Spleen (tissue), 11 donors: Measurements from ENCODE around the gene N4BP3. TPM values are rescaled to one million over a fixed set of nuclear protein-coding genes. Genes with fewer than 3 reads are reported as not detected.
"Not testable (repeated sequence)": the region's sequence is repeated elsewhere in the genome, so short reads cannot be mapped to it uniquely, and the experiment has no call there.

Source experiments
- DNase-seq: peaks from one replicate; pipeline ENCODE4 v3.0.0-alpha.2; 2020
- H3K27ac ChIP-seq, 8 donors: fragments of 200-600 bp; sonication (generic) in 7 of 8; 1 replicate in 4 of 8; 2 replicates in 4 of 8; pipeline versions ENCODE4 v1.5.0 to v1.8.0; 2016 to 2021; ENCODE audit warnings: inconsistent platforms in 4 of 8, mild to moderate bottlenecking in 4 of 8, moderate library complexity in 1 of 8
- H3K27me3 ChIP-seq, 7 donors: fragments of 200-600 bp; sonication (generic) in 6 of 7; replicated peaks in 1 of 7; 1 replicate in 4 of 7; 2 replicates in 3 of 7; pipeline versions ENCODE4 v1.5.0 to v1.8.0; 2016 to 2021; ENCODE audit warnings: inconsistent platforms in 3 of 7, mild to moderate bottlenecking in 1 of 7
- H3K36me3 ChIP-seq, 6 donors: fragments of 200-600 bp; sonication (generic) in 5 of 6; 1 replicate in 4 of 6; 2 replicates in 2 of 6; pipeline versions ENCODE4 v1.5.0 to v1.8.0; 2016 to 2021; ENCODE audit warnings: inconsistent platforms in 2 of 6
- H3K4me1 ChIP-seq, 6 donors: fragments of 200-600 bp; sonication (generic) in 5 of 6; 1 replicate in 3 of 6; 2 replicates in 3 of 6; pipeline versions ENCODE4 v1.5.0 to v1.8.0; 2016 to 2021; ENCODE audit warnings: inconsistent platforms in 3 of 6
- H3K4me3 ChIP-seq, 8 donors: fragments of 200-600 bp; sonication (generic) in 7 of 8; 1 replicate in 4 of 8; 2 replicates in 4 of 8; pipeline versions ENCODE4 v1.5.0 to v1.8.0; 2016 to 2021; ENCODE audit warnings: inconsistent platforms in 4 of 8, mild to moderate bottlenecking in 4 of 8, moderate library complexity in 2 of 8
- H3K9me3 ChIP-seq, 8 donors: fragments of 200-600 bp; sonication (generic) in 7 of 8; 1 replicate in 4 of 8; 2 replicates in 4 of 8; pipeline versions ENCODE4 v1.5.0 to v1.8.0; 2016 to 2021; ENCODE audit warnings: inconsistent platforms in 4 of 8
- CTCF ChIP-seq, 11 experiments: fragments of 200-600 bp in 7 of 11; fragments of 450-650 bp in 4 of 11; sonication (generic) in 4 of 11; IDR thresholded peaks in 8 of 11; conservative IDR thresholded peaks in 3 of 11; 1 replicate in 7 of 11; 2 replicates in 4 of 11; pipeline versions ENCODE4 v1.4.0 to v1.8.0; 2016 to 2021; ENCODE audit warnings: antibody characterized with exemption in 11 of 11, inconsistent platforms in 4 of 11, mild to moderate bottlenecking in 1 of 11
- POLR2A ChIP-seq, 3 donors: fragments of 450-650 bp; IDR thresholded peaks; one replicate each; pipeline ENCODE4 v1.5.1; 2017; ENCODE audit warnings: antibody characterized with exemption in 3 of 3, mild to moderate bottlenecking in 1 of 3
- POLR2AphosphoS5 ChIP-seq, 3 donors: sonication (generic); formaldehyde crosslinking; IDR thresholded peaks; one replicate each; pipeline ENCODE4 v1.5.1; 2017; ENCODE audit warnings: antibody characterized with exemption in 3 of 3
- WGBS, 5 donors: extraction: QIAGEN DNeasy Blood & Tissue Kit in 3 of 5; methylation state at CpG; one replicate each; pipeline versions ENCODE4 v1.1.5 to v1.1.7; 2013 to 2018; 5-methylcytosine and 5-hydroxymethylcytosine counted together
- intact Hi-C: fragments of 100-400 bp; cut with DNase I; formaldehyde crosslinking; loops from one replicate; pipeline ENCODE4 v1.15.0; 2023; ENCODE audit warnings: low total_unique reads
- polyA plus RNA-seq, 3 donors: library from polyadenylated mRNA; stranded (reverse); fragments of 200-250 nt; gene quantifications; one replicate each; pipeline ENCODE4 v1.2.1, GENCODE V29; 2013
- total RNA-seq, 7 donors: library from RNA; depleted of rRNA in 3 of 7; stranded (reverse); fragments of >200 nt in 3 of 7; fragmentation: NEBNext Ultra II Directional in 4 of 7; extraction: Animal tissue kit (Norgen Biotek cat#: 25700) in 4 of 7; gene quantifications; one replicate each; pipeline versions ENCODE4 v1.1.0 to v1.2.1, GENCODE V29; 2016 to 2021
- donor health status: healthy with polysubstance abuse.
- donor health status: DM: no; HTN: no; CAD: no; lungs with moderate emphysema.
- donor health status: DM: no; HTN: no; CAD: no.
- donor health status: Bipolar disorder and iron deficiency.
- donor health status: healthy.
- donor health status: DM: no; HTN: no; CAD: no.
- donor health status: DM: yes; HTN: yes; CAD: no.

The N4BP3 gene
- total and polyA plus RNA-seq, 10 donors = 1.2 to 6.6 (median 3.5) TPM

- no peak for DNase-seq
- no peaks in the 10 kb centered on the region for H3K9me3 ChIP-seq
- H3K4me3 ChIP-seq = no peak overlapping the region
- intact Hi-C loops = no loop called here
- peaks cover 0 to 14% (median 4%) of the 10 kb centered on the region in 6 donors for H3K36me3 ChIP-seq
- H3K27ac ChIP-seq = no peak overlapping the region
- TF ChIP-seq POLR2AphosphoS5 (IDR thresholded peaks at IDR 0.05) (no peak), POLR2A (IDR thresholded peaks at IDR 0.05) (no peak), CTCF (IDR thresholded peaks at IDR 0.05 in 8 of 11, conservative IDR thresholded peaks at IDR 0.05 in 3 of 11) (no peak)
- peaks cover 7 to 37% (median 19%) of the 10 kb centered on the region in 6 donors for H3K4me1 ChIP-seq
- no peaks in the 10 kb centered on the region for H3K27me3 ChIP-seq
- 92 to 97% (median 94%) methylated on average over 8 to 9 of the region's 9 CpGs for WGBS, 5 donors
These were observed 16.0 kb downstream of the N4BP3 start for GRCh38 chr5:178129296-178129695.

- H3K27me3 ChIP-seq, H3K9me3 ChIP-seq, intact Hi-C loops, DNase-seq: not testable (repeated sequence)
- WGBS, 5 donors = 11 to 24% (median 17%) methylated on average over 10 to 11 of the region's 11 CpGs
- Histone ChIP-seq H3K36me3 (peaks cover 0 to 23% (median 6%) of the 10 kb centered on the region in 6 donors), H3K4me1 (peaks cover 7 to 37% (median 19%) of the 10 kb centered on the region in 6 donors), H3K4me3 (peak overlapping the region; percentile 54 to 92 (median 76)), H3K27ac (peak overlapping the region; percentile 79 to 91 (median 89))
These were observed 16.9 kb downstream of the N4BP3 start for GRCh38 chr5:178130234-178130575.

- Histone ChIP-seq H3K36me3 (peaks cover 0 to 29% (median 9%) of the 10 kb centered on the region in 6 donors), H3K9me3 (no peaks in the 10 kb centered on the region), H3K4me3 (peak within 1 kb of the TSS; percentile 54 to 92 (median 76)), H3K4me1 (peaks cover 7 to 37% (median 19%) of the 10 kb centered on the region in 6 donors), H3K27ac (peak within 1 kb of the TSS; percentile 79 to 91 (median 89)), H3K27me3 (no peaks in the 10 kb centered on the region)
- WGBS, 5 donors = 0 to 1% (median 0%) methylated on average over 48 to 102 of the region's 102 CpGs
- intact Hi-C loops = no loop called here
- TF ChIP-seq POLR2A (IDR thresholded peaks at IDR 0.05) = peak in 2 of 3 donors; percentile 49 to 79
- no peak for TF ChIP-seq CTCF (IDR thresholded peaks at IDR 0.05 in 8 of 11, conservative IDR thresholded peaks at IDR 0.05 in 3 of 11)
- TF ChIP-seq POLR2AphosphoS5 (IDR thresholded peaks at IDR 0.05) = peak; percentile 81 to 87 (median 86)
- peak; percentile 96 for DNase-seq
These were observed 17.5 kb downstream of the N4BP3 start, which contains the start of gene RMND5B for GRCh38 chr5:178130576-178131445. RMND5B (plus strand) TSS chr5:178131014; CDS start chr5:178138120, 7,106 bp downstream.

- intact Hi-C loops = no loop called here
- WGBS, 5 donors = 30 to 43% (median 35%) methylated on average over 10 of the region's 10 CpGs
- Histone ChIP-seq H3K4me1 (peaks cover 7 to 37% (median 19%) of the 10 kb centered on the region in 6 donors), H3K9me3 (no peaks in the 10 kb centered on the region), H3K4me3 (peak overlapping the region; percentile 54 to 92 (median 76)), H3K36me3 (peaks cover 0 to 36% (median 12%) of the 10 kb centered on the region in 6 donors), H3K27me3 (no peaks in the 10 kb centered on the region), H3K27ac (peak overlapping the region; percentile 79 to 91 (median 89))
- TF ChIP-seq POLR2A (IDR thresholded peaks at IDR 0.05) (no peak), CTCF (IDR thresholded peaks at IDR 0.05 in 8 of 11, conservative IDR thresholded peaks at IDR 0.05 in 3 of 11) (no peak), POLR2AphosphoS5 (IDR thresholded peaks at IDR 0.05) (no peak)
- DNase-seq = no peak
These were observed 18.2 kb downstream of the N4BP3 start for GRCh38 chr5:178131446-178131996.
